HepG2 (cell line): ENCODE results near the gene HOXA4. TPM values are rescaled to one million over a fixed set of nuclear protein-coding genes. Genes with fewer than 3 reads are reported as not detected.

Experiments used
- ARID2 ChIP-seq: sonication (generic); formaldehyde crosslinking; IDR thresholded peaks from 2 replicates; pipeline ENCODE4 v1.8.1; 2022; ENCODE audit warnings: mild to moderate bottlenecking, missing genetic modification reagents, borderline replicate concordance
- IRX3 ChIP-seq: sonication (generic); formaldehyde crosslinking; IDR thresholded peaks from 2 replicates; pipeline ENCODE4 v1.8.1; 2023; ENCODE audit warnings: mild to moderate bottlenecking, low read depth, missing genetic modification reagents, borderline replicate concordance
- ZNF350 ChIP-seq: sonication (generic); formaldehyde crosslinking; IDR thresholded peaks from 2 replicates; pipeline ENCODE4 v1.4.0; 2020; ENCODE audit warnings: mild to moderate bottlenecking, low read depth, missing genetic modification reagents, borderline replicate concordance
- ZNF687 ChIP-seq: sonication (generic); formaldehyde crosslinking; IDR thresholded peaks from 2 replicates; pipeline ENCODE4 v1.5.1; 2020; ENCODE audit warnings: mild to moderate bottlenecking, missing genetic modification reagents, moderate library complexity
- ZXDC ChIP-seq: sonication (generic); formaldehyde crosslinking; IDR thresholded peaks from 2 replicates; pipeline ENCODE4 v1.5.0; 2020; ENCODE audit warnings: mild to moderate bottlenecking, missing genetic modification reagents
- polyA plus RNA-seq, 8 experiments: library from polyadenylated mRNA; depleted of rRNA in 3 of 8; stranded (reverse) in 7 of 8; unstranded in 1 of 8; fragments of >200 nt; fragmentation: Illumina TruSeq in 4 of 8; extraction: Trizol in 4 of 8; gene quantifications; 2 replicates each; pipeline versions ENCODE4 v1.2.1 to v1.2.3, GENCODE V29; 2011 to 2016; ENCODE audit warnings: low read depth in 4 of 8, missing spikeins in 1 of 8, mixed read lengths in 1 of 8; ENCODE audit not compliant: insufficient read depth in 1 of 8
- total RNA-seq, 5 experiments: library from RNA; depleted of rRNA; stranded (reverse); fragments of >200 nt; fragmentation: Illumina TruSeq; extraction: Trizol; gene quantifications; 2 replicates each; pipeline ENCODE4 v1.2.3, GENCODE V29; 2016; ENCODE audit warnings: low read depth in 1 of 5
- TF ChIP-seq, protein P1 (sequence below): sonication (generic); formaldehyde crosslinking; IDR thresholded peaks from 2 replicates; pipeline ENCODE4 v1.4.0; 2020; ENCODE audit warnings: mild to moderate bottlenecking, low read depth, missing genetic modification reagents

Gene HOXA4
- total and polyA plus RNA-seq, 2 of the 13 experiments (the other 11 are each of a cell fraction or from before 2014, with no cell fraction given), result 2.4 to 5.4 TPM

DNA sequence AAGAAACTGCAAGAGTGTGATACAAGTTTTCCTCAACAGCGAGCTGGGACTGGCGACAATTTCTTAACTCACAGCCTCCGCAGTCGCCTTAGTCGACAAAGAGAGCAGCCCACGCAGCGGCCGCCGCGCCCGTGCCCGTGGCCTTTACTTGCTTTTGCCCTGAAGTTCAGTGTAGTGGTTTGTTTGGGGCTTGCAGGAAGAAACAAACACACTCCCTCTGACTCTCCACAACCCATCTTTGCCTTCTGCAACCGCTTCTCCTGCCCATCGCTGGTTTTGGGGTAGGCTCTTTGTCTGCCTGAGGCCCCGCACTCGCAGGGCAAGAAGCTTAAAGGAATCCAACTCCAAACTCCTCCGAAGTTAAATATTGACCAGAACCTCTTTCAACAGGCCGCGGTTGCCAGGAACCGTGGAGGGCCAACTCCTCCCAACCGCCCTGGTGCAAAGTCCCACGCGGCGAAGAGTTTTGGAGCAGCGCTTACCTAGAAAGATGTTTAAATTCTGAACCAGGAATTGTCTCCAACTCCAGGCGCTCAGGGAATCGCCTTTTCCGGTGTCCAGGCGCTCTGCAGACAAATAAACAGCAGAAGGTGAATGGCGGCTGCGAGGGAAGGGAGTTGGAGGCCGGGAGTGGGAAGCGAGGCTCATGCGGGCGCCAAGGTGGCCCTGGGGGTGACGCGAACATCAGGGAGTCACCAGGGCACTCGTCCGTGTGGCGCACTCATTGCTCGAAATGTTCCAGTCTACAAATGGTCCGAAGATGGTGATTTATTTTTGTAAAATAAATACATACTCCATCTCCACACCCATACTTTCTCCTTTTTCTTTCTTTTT, 8.3 kb downstream of the HOXA4 start (continued):
- TF ChIP-seq ZNF687 (peak; percentile 77), IRX3 (CRISPR knock-in tag) (no peak; the same call in 1 of the 2 replicates), ZNF350 (CRISPR knock-in tag) (0 out of 2 replicates have a peak, but pooled peaks have one; percentile 68), ZXDC (CRISPR knock-in tag) (0 out of 2 replicates have a peak, but pooled peaks have one; percentile 61), ARID2 (0 out of 2 replicates have a peak, but pooled peaks have one; percentile 34)
- TF ChIP-seq, protein P1, sequence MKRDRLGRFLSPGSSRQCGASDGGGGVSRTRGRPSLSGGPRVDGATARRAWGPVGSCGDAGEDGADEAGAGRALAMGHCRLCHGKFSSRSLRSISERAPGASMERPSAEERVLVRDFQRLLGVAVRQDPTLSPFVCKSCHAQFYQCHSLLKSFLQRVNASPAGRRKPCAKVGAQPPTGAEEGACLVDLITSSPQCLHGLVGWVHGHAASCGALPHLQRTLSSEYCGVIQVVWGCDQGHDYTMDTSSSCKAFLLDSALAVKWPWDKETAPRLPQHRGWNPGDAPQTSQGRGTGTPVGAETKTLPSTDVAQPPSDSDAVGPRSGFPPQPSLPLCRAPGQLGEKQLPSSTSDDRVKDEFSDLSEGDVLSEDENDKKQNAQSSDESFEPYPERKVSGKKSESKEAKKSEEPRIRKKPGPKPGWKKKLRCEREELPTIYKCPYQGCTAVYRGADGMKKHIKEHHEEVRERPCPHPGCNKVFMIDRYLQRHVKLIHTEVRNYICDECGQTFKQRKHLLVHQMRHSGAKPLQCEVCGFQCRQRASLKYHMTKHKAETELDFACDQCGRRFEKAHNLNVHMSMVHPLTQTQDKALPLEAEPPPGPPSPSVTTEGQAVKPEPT, result no peak
